Measurements from ENCODE around the gene SMG6.

The SMG6 gene

DNA sequence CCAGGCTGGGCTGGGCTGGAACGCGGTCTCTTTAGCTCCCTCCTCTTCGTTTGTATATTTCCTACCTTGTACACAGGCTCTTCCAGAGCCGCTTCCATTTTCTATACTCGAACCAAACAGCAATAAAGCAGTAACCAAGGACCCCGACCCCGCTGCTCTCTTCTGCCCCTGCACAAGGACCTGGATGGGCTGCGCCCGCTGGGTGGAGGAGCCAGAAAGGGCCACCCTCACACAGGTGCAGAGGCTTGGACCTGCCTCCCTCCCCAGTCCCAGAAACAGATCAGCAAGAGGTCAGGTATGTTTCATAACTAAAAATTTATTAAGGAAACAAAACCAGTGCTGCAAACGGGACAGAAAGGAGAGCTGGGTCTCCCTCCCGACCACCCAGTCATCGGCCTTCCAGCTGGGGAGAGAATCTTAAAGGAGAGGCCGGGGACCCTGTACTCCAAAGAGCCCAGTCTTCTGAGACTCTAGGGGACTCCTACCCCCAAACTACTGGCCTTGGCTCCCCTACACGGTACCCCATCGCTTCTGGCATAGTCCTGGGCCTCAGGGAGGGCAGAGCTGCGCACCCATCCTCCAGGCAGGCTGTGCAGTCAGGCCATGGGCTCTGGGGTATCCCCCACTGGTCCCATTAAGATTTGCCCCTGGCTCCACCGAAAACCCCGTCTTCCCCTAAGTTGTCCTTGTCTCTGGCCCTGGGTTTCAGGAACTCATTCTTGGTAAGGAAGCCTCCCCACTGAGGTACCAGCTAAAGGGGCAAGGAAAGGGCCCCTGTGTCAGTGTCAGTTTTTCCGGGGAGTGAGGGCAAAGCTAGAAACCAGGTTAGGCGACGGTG, 243.8 kb downstream of the SMG6 start:
- H3K27me3 ChIP-seq (ENCODE audit: insufficient read depth, low read depth, severe bottlenecking) = no peaks in the 10 kb centered on the region
- H3K36me3 ChIP-seq = peaks cover 27% of the 10 kb centered on the region
- no peak overlapping the region for H3K27ac ChIP-seq
- no peak overlapping the region for H3K4me3 ChIP-seq (ENCODE audit: low read depth, low read length)
- TF ChIP-seq, protein P1, sequence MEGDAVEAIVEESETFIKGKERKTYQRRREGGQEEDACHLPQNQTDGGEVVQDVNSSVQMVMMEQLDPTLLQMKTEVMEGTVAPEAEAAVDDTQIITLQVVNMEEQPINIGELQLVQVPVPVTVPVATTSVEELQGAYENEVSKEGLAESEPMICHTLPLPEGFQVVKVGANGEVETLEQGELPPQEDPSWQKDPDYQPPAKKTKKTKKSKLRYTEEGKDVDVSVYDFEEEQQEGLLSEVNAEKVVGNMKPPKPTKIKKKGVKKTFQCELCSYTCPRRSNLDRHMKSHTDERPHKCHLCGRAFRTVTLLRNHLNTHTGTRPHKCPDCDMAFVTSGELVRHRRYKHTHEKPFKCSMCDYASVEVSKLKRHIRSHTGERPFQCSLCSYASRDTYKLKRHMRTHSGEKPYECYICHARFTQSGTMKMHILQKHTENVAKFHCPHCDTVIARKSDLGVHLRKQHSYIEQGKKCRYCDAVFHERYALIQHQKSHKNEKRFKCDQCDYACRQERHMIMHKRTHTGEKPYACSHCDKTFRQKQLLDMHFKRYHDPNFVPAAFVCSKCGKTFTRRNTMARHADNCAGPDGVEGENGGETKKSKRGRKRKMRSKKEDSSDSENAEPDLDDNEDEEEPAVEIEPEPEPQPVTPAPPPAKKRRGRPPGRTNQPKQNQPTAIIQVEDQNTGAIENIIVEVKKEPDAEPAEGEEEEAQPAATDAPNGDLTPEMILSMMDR (IDR thresholded peaks at IDR 0.05; ENCODE audit: low read depth, low read length) = no peak
- no peak for DNase-seq
- H3K9me3 ChIP-seq (ENCODE audit: severe bottlenecking) = no peaks in the 10 kb centered on the region

DNA sequence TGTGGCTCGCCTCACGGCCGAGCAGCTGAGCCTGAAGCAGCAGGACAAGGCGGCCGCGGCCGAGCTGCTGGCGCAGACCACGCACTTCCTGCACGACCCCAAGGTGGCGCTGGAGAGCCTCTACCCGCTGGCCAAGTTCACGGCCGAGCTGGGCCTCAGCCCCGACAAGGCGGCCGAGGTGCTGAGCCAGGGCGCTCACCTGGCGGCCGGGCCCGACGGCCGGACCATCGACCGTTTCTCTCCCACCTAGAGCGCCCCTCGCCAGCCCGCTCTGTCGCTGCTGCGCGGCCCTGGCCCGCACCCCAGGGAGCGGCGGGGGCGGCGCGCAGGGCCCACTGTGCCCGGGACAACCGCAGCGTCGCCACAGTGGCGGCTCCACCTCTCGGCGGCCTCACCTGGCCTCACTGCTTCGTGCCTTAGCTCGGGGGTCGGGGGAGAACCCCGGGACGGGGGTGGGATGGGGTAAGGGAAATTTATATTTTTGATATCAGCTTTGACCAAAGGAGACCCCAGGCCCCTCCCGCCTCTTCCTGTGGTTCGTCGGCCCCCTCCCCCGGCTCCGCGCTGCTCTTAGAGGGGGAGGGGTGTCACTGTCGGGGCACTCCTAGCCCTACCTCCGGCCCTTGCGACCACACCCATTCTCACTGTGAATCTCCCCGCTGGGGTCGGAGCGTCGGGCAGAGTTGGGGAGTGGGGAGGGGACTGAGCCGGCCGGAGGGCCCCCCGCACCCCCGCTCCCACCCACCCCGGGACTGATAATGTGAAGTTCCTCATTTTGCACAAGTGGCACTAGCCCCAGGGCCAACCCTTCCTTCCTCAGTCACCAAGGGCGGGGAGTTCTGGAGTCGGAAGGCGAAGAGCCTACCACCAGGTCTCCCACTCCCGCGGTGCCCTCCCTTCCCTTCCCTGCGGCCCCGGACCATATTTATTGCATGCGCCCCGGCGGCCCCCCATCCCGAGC, 244.7 kb downstream of the SMG6 start:
- TF ChIP-seq, protein P1 (IDR thresholded peaks at IDR 0.05; ENCODE audit: low read depth, low read length) = peak; percentile 72
- Histone ChIP-seq H3K4me3 (ENCODE audit: low read depth, low read length) (no peak overlapping the region), H3K27ac (no peak overlapping the region), H3K36me3 (peaks cover 18% of the 10 kb centered on the region), H3K9me3 (ENCODE audit: severe bottlenecking) (no peaks in the 10 kb centered on the region), H3K27me3 (ENCODE audit: insufficient read depth, low read depth, severe bottlenecking) (no peaks in the 10 kb centered on the region)
- no peak for DNase-seq

DNA sequence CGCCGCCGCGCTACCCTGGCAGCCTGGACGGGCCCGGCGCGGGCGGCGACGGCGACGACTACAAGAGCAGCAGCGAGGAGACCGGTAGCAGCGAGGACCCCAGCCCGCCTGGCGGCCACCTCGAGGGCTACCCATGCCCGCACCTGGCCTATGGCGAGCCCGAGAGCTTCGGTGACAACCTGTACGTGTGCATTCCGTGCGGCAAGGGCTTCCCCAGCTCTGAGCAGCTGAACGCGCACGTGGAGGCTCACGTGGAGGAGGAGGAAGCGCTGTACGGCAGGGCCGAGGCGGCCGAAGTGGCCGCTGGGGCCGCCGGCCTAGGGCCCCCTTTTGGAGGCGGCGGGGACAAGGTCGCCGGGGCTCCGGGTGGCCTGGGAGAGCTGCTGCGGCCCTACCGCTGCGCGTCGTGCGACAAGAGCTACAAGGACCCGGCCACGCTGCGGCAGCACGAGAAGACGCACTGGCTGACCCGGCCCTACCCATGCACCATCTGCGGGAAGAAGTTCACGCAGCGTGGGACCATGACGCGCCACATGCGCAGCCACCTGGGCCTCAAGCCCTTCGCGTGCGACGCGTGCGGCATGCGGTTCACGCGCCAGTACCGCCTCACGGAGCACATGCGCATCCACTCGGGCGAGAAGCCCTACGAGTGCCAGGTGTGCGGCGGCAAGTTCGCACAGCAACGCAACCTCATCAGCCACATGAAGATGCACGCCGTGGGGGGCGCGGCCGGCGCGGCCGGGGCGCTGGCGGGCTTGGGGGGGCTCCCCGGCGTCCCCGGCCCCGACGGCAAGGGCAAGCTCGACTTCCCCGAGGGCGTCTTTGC, 245.6 kb downstream of the SMG6 start:
- Histone ChIP-seq H3K36me3 (peaks cover 11% of the 10 kb centered on the region), H3K4me3 (ENCODE audit: low read depth, low read length) (no peak overlapping the region), H3K27me3 (ENCODE audit: insufficient read depth, low read depth, severe bottlenecking) (peaks cover 3% of the 10 kb centered on the region), H3K9me3 (ENCODE audit: severe bottlenecking) (no peaks in the 10 kb centered on the region), H3K27ac (no peak overlapping the region)
- TF ChIP-seq, protein P1 (IDR thresholded peaks at IDR 0.05; ENCODE audit: low read depth, low read length) = no peak
- no peak for DNase-seq

DNA sequence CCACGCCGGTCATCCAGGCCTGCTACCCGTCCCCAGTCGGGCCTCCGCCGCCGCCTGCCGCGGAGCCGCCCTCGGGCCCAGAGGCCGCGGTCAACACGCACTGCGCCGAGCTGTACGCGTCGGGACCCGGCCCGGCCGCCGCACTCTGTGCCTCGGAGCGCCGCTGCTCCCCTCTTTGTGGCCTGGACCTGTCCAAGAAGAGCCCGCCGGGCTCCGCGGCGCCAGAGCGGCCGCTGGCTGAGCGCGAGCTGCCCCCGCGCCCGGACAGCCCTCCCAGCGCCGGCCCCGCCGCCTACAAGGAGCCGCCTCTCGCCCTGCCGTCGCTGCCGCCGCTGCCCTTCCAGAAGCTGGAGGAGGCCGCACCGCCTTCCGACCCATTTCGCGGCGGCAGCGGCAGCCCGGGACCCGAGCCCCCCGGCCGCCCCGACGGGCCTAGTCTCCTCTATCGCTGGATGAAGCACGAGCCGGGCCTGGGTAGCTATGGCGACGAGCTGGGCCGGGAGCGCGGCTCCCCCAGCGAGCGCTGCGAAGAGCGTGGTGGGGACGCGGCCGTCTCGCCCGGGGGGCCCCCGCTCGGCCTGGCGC, 246.3 kb downstream of the SMG6 start:
- H3K27me3 ChIP-seq (ENCODE audit: insufficient read depth, low read depth, severe bottlenecking) = peaks cover 3% of the 10 kb centered on the region
- H3K4me3 ChIP-seq (ENCODE audit: low read depth, low read length) = no peak overlapping the region
- H3K27ac ChIP-seq = no peak overlapping the region

More for the DNA sequence above, 246.3 kb downstream of the SMG6 start:
- DNase-seq = no peak
- TF ChIP-seq, protein P1 (IDR thresholded peaks at IDR 0.05; ENCODE audit: low read depth, low read length) = no peak
- H3K9me3 ChIP-seq (ENCODE audit: severe bottlenecking) = no peaks in the 10 kb centered on the region
- peaks cover 9% of the 10 kb centered on the region for H3K36me3 ChIP-seq
